Epithelial cell of esophagus (primary cell): ENCODE data around the gene ASB13.

Experiments
- DNase-seq: peaks from one replicate; pipeline ENCODE4 v3.0.0; 2010; ENCODE audit warnings: low read depth
- H3K4me3 ChIP-seq: 2 replicates; pipeline ENCODE4 v1.5.1; 2011; ENCODE audit warnings: mild to moderate bottlenecking, low read length, control low read depth
- CTCF ChIP-seq: IDR thresholded peaks from 2 replicates; pipeline ENCODE4 v1.5.1; 2011; ENCODE audit warnings: low read depth, mild to moderate bottlenecking, low read length, control low read depth, inconsistent platforms; ENCODE audit not compliant: insufficient read depth; ENCODE audit errors: missing control alignments

The ASB13 gene

GRCh38 chr10:5652746-5653145, 13.6 kb downstream of the ASB13 start:
- H3K4me3 ChIP-seq: no peak overlapping the region
- no peak for DNase-seq
- no peak for TF ChIP-seq CTCF

GRCh38 chr10:5651388-5651764, 15.0 kb downstream of the ASB13 start:
- TF ChIP-seq CTCF: no peak
- H3K4me3 ChIP-seq: no peak overlapping the region
- no peak for DNase-seq

- TF ChIP-seq CTCF: no peak
- no peak for DNase-seq
- H3K4me3 ChIP-seq: no peak overlapping the region
Observed at GRCh38 chr10:5650664-5651387, 15.6 kb downstream of the ASB13 start.

DNA sequence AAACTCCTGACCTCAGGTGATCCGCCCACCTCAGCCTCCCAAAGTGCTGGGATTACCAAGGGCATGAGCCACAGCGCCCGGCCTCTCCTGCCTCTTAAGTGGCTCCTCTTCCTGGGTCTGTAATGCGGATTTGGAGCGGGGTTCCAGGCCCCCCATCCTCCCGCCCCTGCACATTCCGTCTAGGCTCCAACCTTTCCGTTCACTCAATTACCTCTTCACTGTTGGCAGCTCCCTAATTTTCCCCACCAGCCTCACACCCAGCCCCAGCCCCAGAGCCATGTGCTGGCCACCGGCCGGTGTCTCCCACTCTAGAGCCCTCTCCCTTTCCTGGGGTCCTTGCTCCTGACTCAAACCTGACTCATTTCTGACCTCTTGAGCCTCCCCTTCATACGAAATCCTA, 16.6 kb downstream of the ASB13 start:
- TF ChIP-seq CTCF: no peak
- DNase-seq: no peak
- H3K4me3 ChIP-seq: no peak overlapping the region

DNA sequence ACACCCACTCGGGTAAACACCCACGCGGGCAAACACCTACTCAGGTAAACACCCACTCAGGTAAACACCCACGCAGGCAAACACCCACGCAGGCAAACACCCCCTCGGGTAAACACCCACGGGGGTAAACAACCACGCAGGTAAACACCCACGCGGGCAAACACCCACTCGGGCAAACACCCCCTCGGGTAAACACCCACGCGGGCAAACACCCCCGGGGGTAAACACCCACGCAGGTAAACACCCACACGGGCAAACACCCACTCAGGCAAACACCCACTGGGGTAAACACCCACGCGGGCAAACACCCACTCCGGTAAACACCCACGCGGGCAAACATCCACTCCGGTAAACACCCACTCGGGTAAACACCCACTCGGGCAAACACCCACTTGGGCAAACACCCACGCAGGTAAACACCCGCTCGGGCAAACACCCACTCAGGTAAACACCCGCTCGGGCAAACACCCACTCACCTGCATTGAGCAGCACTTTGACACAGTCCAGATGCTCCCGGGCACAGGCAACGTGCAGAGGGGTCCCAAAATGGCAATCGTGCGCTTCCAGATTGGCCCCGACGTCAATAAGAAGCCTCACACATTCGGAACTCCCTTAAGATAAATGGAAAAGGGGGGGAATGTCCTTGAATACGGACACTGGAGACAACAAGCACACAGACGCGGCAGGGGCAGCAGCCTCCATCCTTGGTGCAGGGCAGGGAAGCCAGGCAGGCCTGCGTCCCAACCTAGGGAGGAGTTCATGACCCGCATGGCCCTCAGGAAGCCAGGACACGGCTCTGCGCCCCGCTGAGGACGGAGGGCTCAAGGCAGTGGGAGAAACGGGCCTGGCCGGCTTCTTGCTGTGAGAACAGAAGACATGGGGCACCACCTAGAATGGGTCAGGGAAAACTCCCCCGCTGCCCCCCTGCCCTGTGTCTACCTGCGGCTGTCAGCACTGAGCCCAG, 17.6 kb downstream of the ASB13 start:
- no peak for DNase-seq
- H3K4me3 ChIP-seq: no peak overlapping the region
- no peak for TF ChIP-seq CTCF

DNA sequence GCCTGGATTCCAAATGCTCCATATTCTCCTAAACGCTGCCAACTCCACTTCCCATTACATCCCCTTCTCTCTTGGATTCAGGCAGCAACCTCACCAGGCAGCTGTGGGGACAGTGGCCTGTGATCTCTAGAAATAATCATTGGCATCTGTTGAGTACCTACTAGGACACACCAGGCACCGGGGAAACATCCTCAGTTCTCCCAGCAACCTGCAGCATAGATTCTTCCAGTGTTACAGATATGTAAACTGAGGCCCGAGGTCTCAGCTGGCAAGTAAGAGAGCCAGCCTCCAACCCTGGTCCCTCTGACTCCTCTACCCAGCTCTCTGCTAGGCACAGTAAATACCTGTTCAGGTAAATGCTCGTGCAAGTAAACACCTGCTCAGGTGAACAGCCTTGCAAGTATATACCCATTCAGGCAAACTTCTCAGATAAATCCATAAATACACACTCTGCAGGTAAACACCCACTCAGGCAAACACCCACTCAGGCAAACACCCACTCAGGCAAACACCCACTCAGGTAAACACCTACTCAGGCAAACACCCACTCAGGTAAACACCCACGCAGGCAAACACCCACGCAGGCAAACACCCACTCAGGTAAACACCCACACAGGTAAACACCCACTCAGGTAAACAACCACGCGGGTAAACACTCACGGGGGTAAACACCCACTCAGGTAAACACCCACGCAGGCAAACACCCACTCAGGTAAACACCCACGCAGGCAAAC, 18.7 kb downstream of the ASB13 start:
- DNase-seq: no peak
- no peak overlapping the region for H3K4me3 ChIP-seq
- TF ChIP-seq CTCF: no peak
